GM12892 (cell line): Measurements from ENCODE around the gene SETMAR.
A peak's percentile ranks its signal among the peaks of the same experiment; 100 is the strongest.
"Not testable (repeated sequence)": the region's sequence is repeated elsewhere in the genome, so short reads cannot be mapped to it uniquely, and the experiment has no call there.

Experiments
- DNase-seq: peaks from one replicate; pipeline ENCODE4 v3.0.0; 2011; ENCODE audit not compliant: insufficient read length
- FAIRE-seq: peaks from 2 replicates; lab custom pipeline; 2011; peaks lifted over from hg19 to GRCh38; lab: Jason Lieb, UNC
- POLR2A ChIP-seq: IDR thresholded peaks from 2 replicates; pipeline ENCODE4 v1.6.1; 2011; ENCODE audit warnings: low read depth, low read length, control low read depth
- POLR2AphosphoS5 ChIP-seq: IDR thresholded peaks from 2 replicates; pipeline ENCODE4 v1.6.1; 2011; ENCODE audit warnings: low read depth, low read length, control low read depth
- TAF1 ChIP-seq: IDR thresholded peaks from 2 replicates; pipeline ENCODE4 v1.6.1; 2011; ENCODE audit warnings: low read depth, mild to moderate bottlenecking, control low read depth, low read length, borderline replicate concordance

SETMAR gene

GRCh38 chr3:4294616-4295327 lies 8.4 kb upstream of the SETMAR start:
- FAIRE-seq (no peak), DNase-seq (no peak)
- TF ChIP-seq POLR2A, result no peak
- TF ChIP-seq POLR2AphosphoS5, result no peak
- no peak for TF ChIP-seq TAF1

GRCh38 chr3:4296454-4296853 lies 6.7 kb upstream of the SETMAR start:
- FAIRE-seq, DNase-seq: not testable (repeated sequence)

GRCh38 chr3:4297486-4297885 lies 5.7 kb upstream of the SETMAR start:
- DNase-seq, result no peak
- TF ChIP-seq POLR2AphosphoS5, result no peak
- no peak for TF ChIP-seq POLR2A
- no peak for TF ChIP-seq TAF1
- FAIRE-seq, result no peak

GRCh38 chr3:4302747-4303146 lies 422 bp upstream of the SETMAR start:
- TF ChIP-seq TAF1 (no peak), POLR2A (no peak), POLR2AphosphoS5 (no peak)
- no peak for FAIRE-seq
- DNase-seq, result no peak

GRCh38 chr3:4305210-4305609 lies 2.0 kb downstream of the SETMAR start:
- FAIRE-seq, DNase-seq: not testable (repeated sequence)

DNA sequence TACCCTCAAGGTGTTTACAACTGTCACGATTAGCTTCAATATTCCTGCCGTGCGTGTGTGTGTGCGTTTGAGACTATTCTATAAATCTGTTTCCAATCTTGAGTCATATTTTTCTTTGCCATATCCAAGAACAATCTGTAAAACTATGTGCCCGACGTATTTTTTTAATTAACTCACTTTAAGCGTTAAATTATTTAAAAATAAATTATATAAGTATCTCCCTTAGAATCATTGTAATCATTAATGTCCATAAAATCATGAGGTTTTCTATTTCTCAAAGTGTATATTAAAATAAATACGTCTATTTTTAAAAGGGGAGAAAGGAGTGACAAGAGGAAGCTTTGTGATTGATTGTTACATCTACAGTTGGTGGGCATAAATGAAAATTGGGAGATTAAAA lies 2.9 kb downstream of the SETMAR start:
- DNase-seq (no peak), FAIRE-seq (no peak)
- no peak for TF ChIP-seq POLR2A
- TF ChIP-seq POLR2AphosphoS5, result no peak
- TF ChIP-seq TAF1, result no peak

GRCh38 chr3:4306860-4307259 lies 3.7 kb downstream of the SETMAR start:
- FAIRE-seq (no peak), DNase-seq (no peak)
- no peak for TF ChIP-seq POLR2AphosphoS5
- TF ChIP-seq POLR2A, result no peak
- no peak for TF ChIP-seq TAF1

GRCh38 chr3:4309491-4310128 lies 6.4 kb downstream of the SETMAR start:
- TF ChIP-seq POLR2AphosphoS5, result no peak
- TF ChIP-seq TAF1, result no peak
- no peak for TF ChIP-seq POLR2A
- DNase-seq (no peak), FAIRE-seq (no peak)

- DNase-seq, result no peak
- TF ChIP-seq TAF1 (no peak), POLR2A (no peak), POLR2AphosphoS5 (no peak)
- FAIRE-seq, result no peak
Measured at GRCh38 chr3:4310971-4311370, 7.8 kb downstream of the SETMAR start.

GRCh38 chr3:4311496-4311895 lies 8.3 kb downstream of the SETMAR start:
- no peak for TF ChIP-seq POLR2A
- TF ChIP-seq TAF1, result no peak
- TF ChIP-seq POLR2AphosphoS5, result no peak
- no peak for DNase-seq
- peak; percentile 70 for FAIRE-seq

- TF ChIP-seq POLR2AphosphoS5 (no peak), TAF1 (no peak), POLR2A (no peak)
- DNase-seq (no peak), FAIRE-seq (no peak)
Measured at GRCh38 chr3:4313606-4314293, 10.6 kb downstream of the SETMAR start.

- DNase-seq (no peak), FAIRE-seq (no peak)
- TF ChIP-seq POLR2A, result no peak
- TF ChIP-seq POLR2AphosphoS5, result no peak
- TF ChIP-seq TAF1, result no peak
Measured at GRCh38 chr3:4314688-4315087, 11.5 kb downstream of the SETMAR start.
